HuH-7 (cell line): ENCODE results near the gene KRT8.
"Not testable (repeated sequence)": the region's sequence is repeated elsewhere in the genome, so short reads cannot be mapped to it uniquely, and the experiment has no call there.

ENCODE experiments used
- DNase-seq: peaks from one replicate; pipeline ENCODE4 v3.0.0; 2011; ENCODE audit warnings: low spot score

KRT8 gene

GRCh38 chr12:52901715-52902541, 2.9 kb downstream of the KRT8 start:
- no peak for DNase-seq

- no peak for DNase-seq
Observed at GRCh38 chr12:52900896-52901714, 3.8 kb downstream of the KRT8 start.

GRCh38 chr12:52900166-52900895, 4.5 kb downstream of the KRT8 start:
- DNase-seq = no peak

- no peak for DNase-seq
Observed at GRCh38 chr12:52899338-52900035, 5.4 kb downstream of the KRT8 start.

- no peak for DNase-seq
Observed at GRCh38 chr12:52896190-52897100, 8.4 kb downstream of the KRT8 start.

- DNase-seq = no peak
Observed at GRCh38 chr12:52895726-52896189, 9.1 kb downstream of the KRT8 start.

- DNase-seq = no peak
Observed at GRCh38 chr12:52892974-52893373, 11.9 kb downstream of the KRT8 start.

GRCh38 chr12:52892207-52892852, 12.5 kb downstream of the KRT8 start:
- no peak for DNase-seq

- no peak for DNase-seq
Observed at GRCh38 chr12:52891044-52891443, 13.8 kb downstream of the KRT8 start.

- DNase-seq = no peak
Observed at GRCh38 chr12:52890417-52890816, 14.5 kb downstream of the KRT8 start.

- peak; percentile 87 for DNase-seq
Observed at GRCh38 chr12:52884526-52885293, 20.2 kb downstream of the KRT8 start.

GRCh38 chr12:52880499-52880898, 24.4 kb downstream of the KRT8 start:
- not testable (repeated sequence) for DNase-seq

- peak; percentile 95 for DNase-seq
Observed at GRCh38 chr12:52879394-52880351, 25.2 kb downstream of the KRT8 start.

- peak; percentile 9 for DNase-seq
Observed at GRCh38 chr12:52878507-52879393, 26.1 kb downstream of the KRT8 start.

GRCh38 chr12:52877242-52877641, 27.6 kb downstream of the KRT8 start:
- DNase-seq = no peak

- no peak for DNase-seq
Observed at GRCh38 chr12:52876372-52876771, 28.5 kb downstream of the KRT8 start.
